ENCODE results near the gene ADCYAP1.

DNA sequence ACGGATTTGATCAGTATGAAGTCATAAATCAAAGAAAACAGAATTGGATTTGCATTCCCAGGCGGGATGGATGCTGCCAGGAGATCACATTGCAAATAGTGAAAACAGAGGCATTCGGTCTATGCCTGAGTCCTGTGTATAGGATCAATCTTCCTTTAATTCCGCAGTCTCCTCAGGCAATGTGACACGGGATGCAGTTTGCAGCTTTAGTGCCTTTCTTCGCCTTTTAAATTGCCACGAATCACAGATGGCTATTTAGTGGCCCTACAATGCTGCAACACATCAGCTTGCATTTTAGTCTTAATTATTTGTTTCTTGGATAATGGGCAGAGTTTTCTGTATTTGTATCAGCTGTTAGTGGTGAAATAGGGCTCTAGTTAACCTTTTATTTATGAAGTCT is 6.8 kb downstream of the ADCYAP1 start:
- no peak for TF ChIP-seq ZNF132 (tag by site-specific recombination; IDR thresholded peaks at IDR 0.05; ENCODE audit: borderline replicate concordance)
- TF ChIP-seq ZNF664 (tag by site-specific recombination; IDR thresholded peaks at IDR 0.05), result no peak
- TF ChIP-seq, protein P1, sequence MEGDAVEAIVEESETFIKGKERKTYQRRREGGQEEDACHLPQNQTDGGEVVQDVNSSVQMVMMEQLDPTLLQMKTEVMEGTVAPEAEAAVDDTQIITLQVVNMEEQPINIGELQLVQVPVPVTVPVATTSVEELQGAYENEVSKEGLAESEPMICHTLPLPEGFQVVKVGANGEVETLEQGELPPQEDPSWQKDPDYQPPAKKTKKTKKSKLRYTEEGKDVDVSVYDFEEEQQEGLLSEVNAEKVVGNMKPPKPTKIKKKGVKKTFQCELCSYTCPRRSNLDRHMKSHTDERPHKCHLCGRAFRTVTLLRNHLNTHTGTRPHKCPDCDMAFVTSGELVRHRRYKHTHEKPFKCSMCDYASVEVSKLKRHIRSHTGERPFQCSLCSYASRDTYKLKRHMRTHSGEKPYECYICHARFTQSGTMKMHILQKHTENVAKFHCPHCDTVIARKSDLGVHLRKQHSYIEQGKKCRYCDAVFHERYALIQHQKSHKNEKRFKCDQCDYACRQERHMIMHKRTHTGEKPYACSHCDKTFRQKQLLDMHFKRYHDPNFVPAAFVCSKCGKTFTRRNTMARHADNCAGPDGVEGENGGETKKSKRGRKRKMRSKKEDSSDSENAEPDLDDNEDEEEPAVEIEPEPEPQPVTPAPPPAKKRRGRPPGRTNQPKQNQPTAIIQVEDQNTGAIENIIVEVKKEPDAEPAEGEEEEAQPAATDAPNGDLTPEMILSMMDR (tag by site-specific recombination; IDR thresholded peaks at IDR 0.05), result no peak
- no peak for TF ChIP-seq ZSCAN23 (tag by site-specific recombination; IDR thresholded peaks at IDR 0.05)
- TF ChIP-seq MEIS1 (CRISPR knock-in tag; IDR thresholded peaks at IDR 0.05; ENCODE audit: borderline replicate concordance), result no peak
- TF ChIP-seq, protein P2, sequence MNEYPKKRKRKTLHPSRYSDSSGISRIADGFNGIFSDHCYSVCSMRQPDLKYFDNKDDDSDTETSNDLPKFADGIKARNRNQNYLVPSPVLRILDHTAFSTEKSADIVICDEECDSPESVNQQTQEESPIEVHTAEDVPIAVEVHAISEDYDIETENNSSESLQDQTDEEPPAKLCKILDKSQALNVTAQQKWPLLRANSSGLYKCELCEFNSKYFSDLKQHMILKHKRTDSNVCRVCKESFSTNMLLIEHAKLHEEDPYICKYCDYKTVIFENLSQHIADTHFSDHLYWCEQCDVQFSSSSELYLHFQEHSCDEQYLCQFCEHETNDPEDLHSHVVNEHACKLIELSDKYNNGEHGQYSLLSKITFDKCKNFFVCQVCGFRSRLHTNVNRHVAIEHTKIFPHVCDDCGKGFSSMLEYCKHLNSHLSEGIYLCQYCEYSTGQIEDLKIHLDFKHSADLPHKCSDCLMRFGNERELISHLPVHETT (tag by site-specific recombination; IDR thresholded peaks at IDR 0.05), result no peak
- TF ChIP-seq, protein P3, sequence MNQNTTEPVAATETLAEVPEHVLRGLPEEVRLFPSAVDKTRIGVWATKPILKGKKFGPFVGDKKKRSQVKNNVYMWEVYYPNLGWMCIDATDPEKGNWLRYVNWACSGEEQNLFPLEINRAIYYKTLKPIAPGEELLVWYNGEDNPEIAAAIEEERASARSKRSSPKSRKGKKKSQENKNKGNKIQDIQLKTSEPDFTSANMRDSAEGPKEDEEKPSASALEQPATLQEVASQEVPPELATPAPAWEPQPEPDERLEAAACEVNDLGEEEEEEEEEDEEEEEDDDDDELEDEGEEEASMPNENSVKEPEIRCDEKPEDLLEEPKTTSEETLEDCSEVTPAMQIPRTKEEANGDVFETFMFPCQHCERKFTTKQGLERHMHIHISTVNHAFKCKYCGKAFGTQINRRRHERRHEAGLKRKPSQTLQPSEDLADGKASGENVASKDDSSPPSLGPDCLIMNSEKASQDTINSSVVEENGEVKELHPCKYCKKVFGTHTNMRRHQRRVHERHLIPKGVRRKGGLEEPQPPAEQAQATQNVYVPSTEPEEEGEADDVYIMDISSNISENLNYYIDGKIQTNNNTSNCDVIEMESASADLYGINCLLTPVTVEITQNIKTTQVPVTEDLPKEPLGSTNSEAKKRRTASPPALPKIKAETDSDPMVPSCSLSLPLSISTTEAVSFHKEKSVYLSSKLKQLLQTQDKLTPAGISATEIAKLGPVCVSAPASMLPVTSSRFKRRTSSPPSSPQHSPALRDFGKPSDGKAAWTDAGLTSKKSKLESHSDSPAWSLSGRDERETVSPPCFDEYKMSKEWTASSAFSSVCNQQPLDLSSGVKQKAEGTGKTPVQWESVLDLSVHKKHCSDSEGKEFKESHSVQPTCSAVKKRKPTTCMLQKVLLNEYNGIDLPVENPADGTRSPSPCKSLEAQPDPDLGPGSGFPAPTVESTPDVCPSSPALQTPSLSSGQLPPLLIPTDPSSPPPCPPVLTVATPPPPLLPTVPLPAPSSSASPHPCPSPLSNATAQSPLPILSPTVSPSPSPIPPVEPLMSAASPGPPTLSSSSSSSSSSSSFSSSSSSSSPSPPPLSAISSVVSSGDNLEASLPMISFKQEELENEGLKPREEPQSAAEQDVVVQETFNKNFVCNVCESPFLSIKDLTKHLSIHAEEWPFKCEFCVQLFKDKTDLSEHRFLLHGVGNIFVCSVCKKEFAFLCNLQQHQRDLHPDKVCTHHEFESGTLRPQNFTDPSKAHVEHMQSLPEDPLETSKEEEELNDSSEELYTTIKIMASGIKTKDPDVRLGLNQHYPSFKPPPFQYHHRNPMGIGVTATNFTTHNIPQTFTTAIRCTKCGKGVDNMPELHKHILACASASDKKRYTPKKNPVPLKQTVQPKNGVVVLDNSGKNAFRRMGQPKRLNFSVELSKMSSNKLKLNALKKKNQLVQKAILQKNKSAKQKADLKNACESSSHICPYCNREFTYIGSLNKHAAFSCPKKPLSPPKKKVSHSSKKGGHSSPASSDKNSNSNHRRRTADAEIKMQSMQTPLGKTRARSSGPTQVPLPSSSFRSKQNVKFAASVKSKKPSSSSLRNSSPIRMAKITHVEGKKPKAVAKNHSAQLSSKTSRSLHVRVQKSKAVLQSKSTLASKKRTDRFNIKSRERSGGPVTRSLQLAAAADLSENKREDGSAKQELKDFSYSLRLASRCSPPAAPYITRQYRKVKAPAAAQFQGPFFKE (tag by site-specific recombination; IDR thresholded peaks at IDR 0.05; ENCODE audit: borderline replicate concordance), result no peak
- TF ChIP-seq BCL11A (tag by site-specific recombination; IDR thresholded peaks at IDR 0.05; ENCODE audit: low read depth), result no peak
- no peak for TF ChIP-seq YY1 (tag by site-specific recombination; IDR thresholded peaks at IDR 0.05)
- TF ChIP-seq ZNF560 (tag by site-specific recombination; IDR thresholded peaks at IDR 0.05; ENCODE audit: borderline replicate concordance), result no peak
- no peak for TF ChIP-seq ZNF501 (tag by site-specific recombination; IDR thresholded peaks at IDR 0.05)
